Activated T-cell treated with anti-CD3 and anti-CD28 coated beads, Interleukin-2, amount 50 U/mL, for 1 hour (primary cell): Measurements from ENCODE around the gene ZBTB44.

Experiments used
- DNase-seq: peaks from one replicate; pipeline ENCODE4 v3.0.0-alpha.2; 2020

ZBTB44 gene

DNA sequence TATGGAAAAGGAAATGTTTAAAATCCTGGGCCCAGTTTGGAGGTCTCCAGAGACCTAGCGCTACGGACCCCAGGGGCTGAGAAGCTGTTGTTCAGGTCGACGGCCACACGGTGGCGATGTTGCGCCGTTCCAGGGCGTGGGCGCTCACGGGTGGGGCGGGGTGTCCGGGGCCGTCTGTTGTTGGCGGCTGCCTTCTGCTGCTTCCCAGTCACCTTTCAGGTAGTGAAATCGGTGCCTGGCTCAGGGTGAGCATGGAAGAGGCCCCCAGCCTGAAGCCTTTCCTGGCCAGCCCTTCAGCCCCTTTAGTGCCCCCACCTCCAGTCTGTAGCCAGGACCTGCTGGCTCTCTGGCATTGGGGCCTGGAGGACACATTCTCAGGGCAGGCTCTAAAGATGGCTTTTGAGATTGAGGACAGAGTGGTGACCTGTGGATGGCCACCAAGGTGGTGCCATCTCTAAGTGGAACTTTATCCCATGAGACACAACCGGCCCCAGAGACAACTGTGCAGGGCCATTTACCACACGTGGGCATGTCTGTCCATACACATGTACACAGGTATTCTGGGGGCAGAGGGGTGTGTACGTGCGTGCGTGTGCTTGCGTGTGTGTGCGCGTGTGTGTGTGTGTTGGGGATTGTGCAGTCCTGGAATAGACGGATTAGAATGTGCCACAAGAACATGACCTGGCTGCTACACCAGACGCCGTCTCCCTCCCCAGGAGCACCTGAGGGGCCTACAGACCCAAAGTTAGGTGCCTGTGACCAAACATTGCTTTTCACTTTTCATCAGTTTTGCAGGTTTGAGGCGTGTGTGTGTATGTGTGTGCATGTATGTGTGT, 101.4 kb downstream of the ZBTB44 start:
- peak; percentile 80 for DNase-seq

- no peak for DNase-seq
Observed at GRCh38 chr11:130212431-130212961, 102.2 kb downstream of the ZBTB44 start.

GRCh38 chr11:130211781-130212401, 102.8 kb downstream of the ZBTB44 start:
- DNase-seq = no peak

- no peak for DNase-seq
Observed at GRCh38 chr11:130211144-130211543, 103.6 kb downstream of the ZBTB44 start.

GRCh38 chr11:130209954-130210854, 104.5 kb downstream of the ZBTB44 start:
- no peak for DNase-seq

DNA sequence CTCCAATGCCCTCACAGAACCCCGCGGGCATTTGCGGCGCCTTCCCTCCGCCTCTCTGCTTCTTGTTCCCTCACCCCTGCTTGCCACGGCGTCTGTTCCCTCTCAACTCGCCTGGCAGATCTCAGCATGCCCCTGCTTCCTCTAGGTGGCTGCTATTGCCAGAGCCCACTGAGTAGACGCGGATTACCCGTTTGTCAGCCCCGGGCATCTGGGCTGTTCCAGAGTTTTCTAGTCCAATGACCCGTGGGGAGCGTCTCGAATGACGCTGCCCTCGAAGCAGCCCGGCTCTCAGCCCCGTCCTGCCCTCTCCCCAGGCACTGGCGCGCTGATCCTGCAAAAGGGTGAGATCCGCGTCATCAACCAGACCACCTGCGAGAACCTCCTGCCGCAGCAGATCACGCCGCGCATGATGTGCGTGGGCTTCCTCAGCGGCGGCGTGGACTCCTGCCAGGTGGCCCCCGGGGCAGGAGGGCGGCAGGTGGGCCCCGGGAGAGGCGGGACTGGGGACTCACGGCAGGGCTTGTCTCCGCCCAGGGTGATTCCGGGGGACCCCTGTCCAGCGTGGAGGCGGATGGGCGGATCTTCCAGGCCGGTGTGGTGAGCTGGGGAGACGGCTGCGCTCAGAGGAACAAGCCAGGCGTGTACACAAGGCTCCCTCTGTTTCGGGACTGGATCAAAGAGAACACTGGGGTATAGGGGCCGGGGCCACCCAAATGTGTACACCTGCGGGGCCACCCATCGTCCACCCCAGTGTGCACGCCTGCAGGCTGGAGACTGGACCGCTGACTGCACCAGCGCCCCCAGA, 105.4 kb downstream of the ZBTB44 start:
- DNase-seq = no peak

GRCh38 chr11:130208241-130209127, 106.2 kb downstream of the ZBTB44 start:
- no peak for DNase-seq

DNA sequence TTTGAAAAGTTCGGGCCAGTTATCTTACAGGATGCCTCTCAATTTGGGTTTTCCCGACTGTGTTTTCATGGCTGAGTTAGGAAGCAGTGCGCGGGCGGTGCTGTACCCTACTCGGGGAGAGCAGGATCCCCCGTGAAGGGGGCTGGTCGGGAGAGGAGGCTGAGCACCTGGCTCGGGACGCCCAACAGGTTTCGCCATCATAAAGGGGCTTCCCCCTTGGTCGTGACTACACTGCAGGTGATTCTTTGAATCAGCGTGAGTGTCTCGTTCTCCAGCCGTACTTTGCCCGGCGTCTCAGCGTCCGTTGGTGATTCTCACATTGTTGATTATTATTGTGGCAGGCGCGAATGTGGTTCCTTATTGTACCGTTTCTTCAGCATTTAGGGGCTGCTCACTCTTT, 108.6 kb downstream of the ZBTB44 start:
- no peak for DNase-seq

GRCh38 chr11:130204703-130205095, 110.0 kb downstream of the ZBTB44 start:
- DNase-seq = no peak

DNA sequence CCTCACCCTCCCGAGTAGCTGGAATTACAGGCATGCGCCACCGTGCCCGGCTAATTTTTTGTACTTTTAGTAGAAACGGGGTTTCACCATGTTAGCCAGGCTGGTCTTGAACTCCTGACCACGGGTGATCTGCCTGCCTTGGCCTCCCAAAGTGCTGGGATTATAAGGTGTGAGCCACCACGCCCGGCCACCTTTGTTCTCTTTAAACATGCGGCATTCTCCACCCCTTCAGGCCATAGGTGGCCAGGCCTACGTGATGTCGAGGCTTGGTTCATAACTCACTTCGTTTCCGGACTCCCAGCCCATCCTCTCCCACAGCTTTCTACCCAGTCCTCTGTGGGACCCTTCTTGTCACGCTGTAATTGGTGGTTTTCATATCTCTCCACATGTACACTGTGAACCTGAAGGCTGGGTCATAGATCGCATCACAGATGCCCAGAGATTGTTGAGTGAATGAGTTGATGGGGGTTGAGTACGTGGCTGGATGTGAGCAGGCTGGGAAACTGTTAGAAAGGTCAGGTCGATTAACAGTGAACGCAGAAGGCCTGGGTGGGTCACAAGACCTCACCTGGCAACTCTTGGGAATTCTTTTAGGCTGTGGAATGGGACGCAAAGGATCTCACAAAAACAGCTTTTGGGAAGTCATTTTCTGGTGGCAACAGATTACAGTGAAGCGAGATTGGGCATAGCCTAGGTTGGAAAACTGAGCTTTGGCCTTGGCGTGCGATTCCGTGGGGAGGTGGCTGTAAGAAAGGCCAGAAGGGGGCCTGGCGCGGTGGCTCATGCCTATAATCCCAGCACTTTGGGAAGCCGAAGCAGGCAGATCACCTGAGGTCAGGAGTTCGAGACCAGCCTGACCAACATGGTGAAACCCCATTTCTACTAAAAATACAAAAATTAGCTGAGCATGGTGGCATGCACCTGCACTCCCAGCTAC, 110.7 kb downstream of the ZBTB44 start:
- no peak for DNase-seq

GRCh38 chr11:130202818-130203689, 111.7 kb downstream of the ZBTB44 start:
- no peak for DNase-seq

GRCh38 chr11:130202009-130202817, 112.5 kb downstream of the ZBTB44 start:
- no peak for DNase-seq

DNA sequence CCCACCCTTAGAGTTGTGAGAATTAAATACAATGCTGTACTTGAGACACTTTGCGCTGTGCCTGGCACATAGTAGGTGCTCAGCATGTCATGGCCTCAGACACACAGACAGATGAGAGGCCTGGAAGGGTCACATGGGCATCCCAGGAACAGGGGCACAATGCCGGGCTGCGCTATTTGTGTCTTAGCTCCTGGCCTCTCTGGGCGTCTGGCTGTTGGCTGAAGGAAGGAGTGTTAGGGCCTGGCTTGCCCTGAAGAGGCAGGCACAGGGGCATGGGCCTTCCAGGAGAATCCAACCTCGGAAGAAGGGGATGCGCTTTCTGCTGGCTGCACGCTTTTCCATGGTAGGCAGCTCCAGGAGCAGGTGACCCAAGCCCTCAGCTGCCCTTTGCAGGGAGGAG, 113.7 kb downstream of the ZBTB44 start:
- no peak for DNase-seq

DNA sequence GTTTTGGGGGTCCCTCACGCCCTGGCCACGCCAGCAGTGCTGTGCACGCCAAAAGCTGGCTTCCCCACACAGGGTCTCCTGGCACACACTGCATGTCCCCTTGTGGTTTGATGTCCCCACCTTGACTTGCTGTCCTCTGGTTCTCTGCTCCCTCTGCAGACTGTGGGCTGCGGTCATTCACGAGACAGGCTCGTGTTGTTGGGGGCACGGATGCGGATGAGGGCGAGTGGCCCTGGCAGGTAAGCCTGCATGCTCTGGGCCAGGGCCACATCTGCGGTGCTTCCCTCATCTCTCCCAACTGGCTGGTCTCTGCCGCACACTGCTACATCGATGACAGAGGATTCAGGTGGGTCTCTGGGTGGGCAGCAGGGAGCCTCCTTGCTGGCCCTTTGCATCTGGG, 114.9 kb downstream of the ZBTB44 start:
- no peak for DNase-seq

DNA sequence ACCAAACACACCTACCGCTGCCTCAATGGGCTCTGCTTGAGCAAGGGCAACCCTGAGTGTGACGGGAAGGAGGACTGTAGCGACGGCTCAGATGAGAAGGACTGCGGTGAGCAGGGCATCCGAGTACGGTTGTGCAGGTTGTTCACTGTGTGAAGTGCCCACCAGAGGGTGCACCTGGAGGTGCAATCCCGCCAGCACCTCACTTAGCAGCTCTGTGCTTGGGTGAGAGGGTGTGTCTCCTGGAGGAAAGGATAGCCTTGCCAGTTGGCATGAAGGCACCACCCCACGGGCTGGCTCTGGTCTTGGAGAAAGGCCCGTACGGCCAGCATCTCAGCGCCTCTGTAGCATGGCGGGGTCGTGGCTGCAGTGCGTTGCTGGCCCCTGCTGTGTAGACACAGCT, 115.8 kb downstream of the ZBTB44 start:
- DNase-seq = no peak

GRCh38 chr11:130198292-130198691, 116.4 kb downstream of the ZBTB44 start:
- DNase-seq = no peak

- DNase-seq = no peak
Observed at GRCh38 chr11:130197386-130198035, 117.2 kb downstream of the ZBTB44 start.
